HG03066 (cell line): ENCODE measurements around the gene GRM4.

Experiments
- ATAC-seq: cut with Tn5 transposase; IDR thresholded peaks from one replicate; pipeline ENCODE4 v1.9.1; 2021; ENCODE audit warnings: low read depth; ENCODE audit not compliant: unreplicated experiment

Gene GRM4

GRCh38 chr6:34157851-34158250, 12.0 kb upstream of the GRM4 start:
- no peak for ATAC-seq

- no peak for ATAC-seq
Measured at GRCh38 chr6:34157236-34157830, 11.4 kb upstream of the GRM4 start.

GRCh38 chr6:34155471-34156300, 9.8 kb upstream of the GRM4 start:
- ATAC-seq = no peak

- ATAC-seq = no peak
Measured at GRCh38 chr6:34154668-34155447, 9.0 kb upstream of the GRM4 start.

GRCh38 chr6:34152806-34153520, 7.1 kb upstream of the GRM4 start:
- ATAC-seq = no peak

- ATAC-seq = no peak
Measured at GRCh38 chr6:34152042-34152524, 6.2 kb upstream of the GRM4 start.

- ATAC-seq = no peak
Measured at GRCh38 chr6:34151321-34152041, 5.6 kb upstream of the GRM4 start.

- ATAC-seq = no peak
Measured at GRCh38 chr6:34150766-34151165, 4.9 kb upstream of the GRM4 start.

- no peak for ATAC-seq
Measured at GRCh38 chr6:34149831-34150400, 4.0 kb upstream of the GRM4 start.

- no peak for ATAC-seq
Measured at GRCh38 chr6:34149452-34149810, 3.5 kb upstream of the GRM4 start.

- ATAC-seq = no peak
Measured at GRCh38 chr6:34148631-34149451, 3.0 kb upstream of the GRM4 start.

- ATAC-seq = no peak
Measured at GRCh38 chr6:34147906-34148630, 2.2 kb upstream of the GRM4 start.

- ATAC-seq = no peak
Measured at GRCh38 chr6:34146801-34147592, 1.1 kb upstream of the GRM4 start.

- ATAC-seq = no peak
Measured at GRCh38 chr6:34145161-34146020, 496 bp downstream of the GRM4 start.

GRCh38 chr6:34144581-34145160, 1.2 kb downstream of the GRM4 start:
- no peak for ATAC-seq

- ATAC-seq = no peak
Measured at GRCh38 chr6:34143884-34144580, 1.9 kb downstream of the GRM4 start.
